Thyroid gland (tissue), 4 donors: ENCODE results near the gene UBP1. TPM values are rescaled to one million over a fixed set of nuclear protein-coding genes. Genes with fewer than 3 reads are reported as not detected.
"Not testable (repeated sequence)": the region's sequence is repeated elsewhere in the genome, so short reads cannot be mapped to it uniquely, and the experiment has no call there.

ENCODE experiments used
- DNase-seq, 2 donors: peaks; one replicate each; pipeline ENCODE4 v3.0.0-alpha.2; 2019
- H3K27ac ChIP-seq, 3 donors: fragments of 200-600 bp; sonication (generic); 1 replicate in 2 of 3; 2 replicates in 1 of 3; pipeline ENCODE4 v1.5.1; 2016 to 2019; ENCODE audit warnings: mild to moderate bottlenecking in 1 of 3, moderate library complexity in 1 of 3
- H3K27me3 ChIP-seq: fragments of 200-600 bp; sonication (generic); one replicate; pipeline ENCODE4 v1.5.1; 2019
- H3K36me3 ChIP-seq, 2 donors: fragments of 200-600 bp; sonication (generic); one replicate each; pipeline ENCODE4 v1.5.1; 2016 to 2019
- H3K4me1 ChIP-seq, 2 donors: fragments of 200-600 bp; sonication (generic); one replicate each; pipeline ENCODE4 v1.5.1; 2017 to 2019
- H3K4me3 ChIP-seq, 3 donors: fragments of 200-600 bp; sonication (generic); replicated peaks in 1 of 3; 1 replicate in 2 of 3; 2 replicates in 1 of 3; pipeline ENCODE4 v1.5.1; 2016; ENCODE audit warnings: mild to moderate bottlenecking in 1 of 3
- H3K9me3 ChIP-seq: fragments of 200-600 bp; sonication (generic); one replicate; pipeline ENCODE4 v1.5.1; 2017
- POLR2A ChIP-seq, 2 donors: fragments of 450-650 bp; IDR thresholded peaks; one replicate each; pipeline ENCODE4 v1.6.1; 2017; ENCODE audit warnings: antibody characterized with exemption in 2 of 2, mild to moderate bottlenecking in 2 of 2, moderate library complexity in 1 of 2
- WGBS, 2 donors: methylation state at CpG; one replicate each; pipeline ENCODE4 v1.1.5; 2017; 5-methylcytosine and 5-hydroxymethylcytosine counted together
- intact Hi-C: fragments of 100-400 bp; cut with DNase I; formaldehyde crosslinking; loops from one replicate; pipeline ENCODE4 v1.15.1; 2023
- total RNA-seq, 4 donors: library from RNA; depleted of rRNA; stranded (reverse); fragments of >200 nt; gene quantifications; one replicate each; pipeline ENCODE4 v1.2.3, GENCODE V29; 2016
- TF ChIP-seq, protein P1 (sequence below), 6 experiments: fragments of 200-600 bp in 3 of 6; fragments of 450-650 bp in 3 of 6; sonication (generic) in 3 of 6; IDR thresholded peaks; one replicate each; pipeline ENCODE4 v1.5.1; 2016 to 2019; ENCODE audit warnings: antibody characterized with exemption in 6 of 6, mild to moderate bottlenecking in 2 of 6, inconsistent platforms in 1 of 6, moderate library complexity in 1 of 6

UBP1 gene
- total RNA-seq, 4 donors from 2014 or later = 55.5 to 108 (median 65.6) TPM

DNA sequence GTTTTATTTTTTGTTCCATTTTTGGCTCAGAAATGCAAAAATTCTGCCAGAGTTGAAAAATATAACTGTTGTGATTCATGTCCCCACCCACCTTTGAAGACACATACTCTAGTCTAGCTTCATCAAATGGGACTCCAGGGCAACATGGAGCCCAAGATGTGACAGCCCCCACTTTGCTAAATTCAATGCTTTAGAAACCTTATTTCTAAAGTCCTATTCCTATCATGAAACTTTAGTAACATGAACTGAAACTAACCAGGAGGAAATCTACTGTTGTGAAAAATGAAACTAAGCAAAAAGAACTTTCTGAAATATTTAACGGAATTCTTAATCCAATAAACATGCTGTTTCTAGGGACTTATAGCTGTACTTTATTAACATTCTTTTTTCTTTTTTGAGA is 20.3 kb downstream of the UBP1 start:
- Histone ChIP-seq H3K27me3 (no peaks in the 10 kb centered on the region), H3K36me3 (peaks cover 2 to 9% of the 10 kb centered on the region in 2 donors), H3K4me1 (no peaks in the 10 kb centered on the region), H3K9me3 (no peaks in the 10 kb centered on the region), H3K4me3 (no peak overlapping the region), H3K27ac (no peak overlapping the region)
- intact Hi-C loops = no loop called here
- 89 to 94% methylated on average over 1 of the region's 1 CpG for WGBS, 2 donors
- TF ChIP-seq POLR2A (IDR thresholded peaks at IDR 0.05) = no peak
- TF ChIP-seq, protein P1, sequence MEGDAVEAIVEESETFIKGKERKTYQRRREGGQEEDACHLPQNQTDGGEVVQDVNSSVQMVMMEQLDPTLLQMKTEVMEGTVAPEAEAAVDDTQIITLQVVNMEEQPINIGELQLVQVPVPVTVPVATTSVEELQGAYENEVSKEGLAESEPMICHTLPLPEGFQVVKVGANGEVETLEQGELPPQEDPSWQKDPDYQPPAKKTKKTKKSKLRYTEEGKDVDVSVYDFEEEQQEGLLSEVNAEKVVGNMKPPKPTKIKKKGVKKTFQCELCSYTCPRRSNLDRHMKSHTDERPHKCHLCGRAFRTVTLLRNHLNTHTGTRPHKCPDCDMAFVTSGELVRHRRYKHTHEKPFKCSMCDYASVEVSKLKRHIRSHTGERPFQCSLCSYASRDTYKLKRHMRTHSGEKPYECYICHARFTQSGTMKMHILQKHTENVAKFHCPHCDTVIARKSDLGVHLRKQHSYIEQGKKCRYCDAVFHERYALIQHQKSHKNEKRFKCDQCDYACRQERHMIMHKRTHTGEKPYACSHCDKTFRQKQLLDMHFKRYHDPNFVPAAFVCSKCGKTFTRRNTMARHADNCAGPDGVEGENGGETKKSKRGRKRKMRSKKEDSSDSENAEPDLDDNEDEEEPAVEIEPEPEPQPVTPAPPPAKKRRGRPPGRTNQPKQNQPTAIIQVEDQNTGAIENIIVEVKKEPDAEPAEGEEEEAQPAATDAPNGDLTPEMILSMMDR (IDR thresholded peaks at IDR 0.05) = no peak
- no peak for DNase-seq

DNA sequence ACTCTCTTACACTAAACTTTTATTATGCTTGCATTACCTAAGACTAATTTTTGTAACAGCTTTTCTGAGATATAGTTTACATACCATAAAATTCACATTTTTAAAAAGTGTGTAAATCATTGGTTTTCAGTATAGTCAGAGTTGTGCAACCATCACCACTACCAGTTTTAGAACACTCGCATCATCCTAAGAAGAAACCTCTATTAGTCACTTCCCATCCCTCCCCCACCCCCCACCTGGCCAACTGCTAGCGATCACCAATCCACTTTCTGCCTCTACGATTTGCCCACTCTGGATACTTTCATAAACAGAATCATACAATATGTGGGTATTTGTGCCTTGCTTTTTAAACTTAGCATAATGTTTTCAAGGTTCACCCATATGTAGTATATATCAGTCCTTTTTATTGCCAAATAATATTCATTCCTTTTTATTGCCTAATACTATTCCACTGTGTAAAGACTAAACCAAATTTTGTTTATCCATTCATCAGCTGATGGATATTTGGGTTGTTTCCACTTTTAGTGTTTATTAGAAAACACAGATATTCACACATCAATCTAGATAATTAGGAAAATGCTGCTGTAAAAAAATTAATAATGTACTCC is 23.0 kb downstream of the UBP1 start:
- DNase-seq = no peak
- Histone ChIP-seq H3K36me3 (peaks cover 7 to 9% of the 10 kb centered on the region in 2 donors), H3K4me1 (no peaks in the 10 kb centered on the region), H3K27me3 (no peaks in the 10 kb centered on the region), H3K4me3 (no peak overlapping the region), H3K27ac (no peak overlapping the region), H3K9me3 (no peaks in the 10 kb centered on the region)
- intact Hi-C loops = no loop called here
- TF ChIP-seq, protein P1 (IDR thresholded peaks at IDR 0.05) = no peak
- TF ChIP-seq POLR2A (IDR thresholded peaks at IDR 0.05) = no peak
- WGBS, 2 donors = 86 to 96% methylated on average over 3 of the region's 3 CpGs

DNA sequence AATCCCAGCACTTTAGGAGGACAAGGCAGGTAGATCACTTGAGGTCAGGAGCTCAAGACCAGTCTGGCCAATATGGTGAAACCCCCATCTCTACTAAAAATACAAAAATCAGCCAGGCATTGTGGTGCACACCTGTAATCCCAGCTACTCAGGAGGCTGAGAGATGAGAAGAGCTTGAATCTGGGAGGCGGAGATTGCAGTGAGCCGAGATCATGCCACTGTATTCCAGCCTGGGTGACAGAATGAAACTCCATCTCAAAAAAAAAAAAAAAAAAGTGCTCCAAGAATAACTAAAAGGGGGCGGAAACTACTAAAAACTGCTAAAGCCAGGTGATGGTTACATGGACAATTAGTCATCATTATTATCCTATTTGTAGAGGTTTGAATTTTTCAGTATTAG is 29.4 kb downstream of the UBP1 start:
- H3K4me1 ChIP-seq, H3K27me3 ChIP-seq, H3K4me3 ChIP-seq, H3K9me3 ChIP-seq, H3K27ac ChIP-seq, intact Hi-C loops, DNase-seq: not testable (repeated sequence)
- H3K36me3 ChIP-seq = peaks cover 0 to 34% of the 10 kb centered on the region in 2 donors
- 97% methylated on average over 3 of the region's 3 CpGs for WGBS, 2 donors

DNA sequence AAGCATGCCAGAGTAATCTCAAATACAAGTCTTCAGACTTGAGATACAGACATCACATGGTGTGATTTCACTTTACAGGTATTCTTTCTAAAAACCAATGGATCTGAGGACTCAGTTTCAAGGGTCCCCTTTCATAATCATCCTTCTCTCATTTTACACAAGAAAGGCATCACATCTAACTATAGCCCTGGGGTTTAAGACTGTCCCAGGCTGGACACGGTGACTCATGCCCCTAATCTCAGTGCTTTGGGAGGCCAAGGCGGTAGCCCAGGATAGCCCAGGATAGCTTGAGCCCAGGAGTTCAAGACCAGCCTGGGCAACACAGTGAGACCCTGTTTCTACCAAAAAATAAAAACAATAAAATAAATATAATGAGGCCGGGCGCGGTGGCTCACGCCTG is 36.4 kb downstream of the UBP1 start:
- TF ChIP-seq, protein P1 (IDR thresholded peaks at IDR 0.05) = no peak
- no peak for TF ChIP-seq POLR2A (IDR thresholded peaks at IDR 0.05)
- no peak overlapping the region for H3K27ac ChIP-seq
- H3K4me1 ChIP-seq = no peaks in the 10 kb centered on the region
- 98% methylated on average over 6 of the region's 6 CpGs for WGBS, 2 donors
- intact Hi-C loops = no loop called here
- no peaks in the 10 kb centered on the region for H3K27me3 ChIP-seq
- DNase-seq = no peak
- H3K9me3 ChIP-seq = no peaks in the 10 kb centered on the region
- H3K36me3 ChIP-seq = peaks cover 10 to 49% of the 10 kb centered on the region in 2 donors
- no peak overlapping the region for H3K4me3 ChIP-seq

DNA sequence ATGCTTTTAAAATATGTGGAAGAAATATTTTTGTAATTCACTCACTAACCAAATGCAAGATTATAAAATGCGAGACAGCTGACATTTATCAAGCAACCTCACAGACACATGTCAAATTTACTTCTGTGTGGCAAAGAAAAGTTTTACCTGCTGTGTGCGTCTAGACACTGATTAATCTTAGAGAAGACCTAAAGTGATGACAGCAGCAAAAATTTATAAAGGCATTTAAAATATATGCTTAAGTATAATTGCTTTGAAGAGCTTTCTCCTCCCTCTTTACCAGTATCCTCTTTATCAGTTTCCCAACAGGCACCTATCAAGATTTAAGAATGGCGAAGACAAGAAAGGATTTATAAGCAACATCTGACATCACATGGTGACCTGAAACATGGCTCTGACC is 37.3 kb downstream of the UBP1 start:
- no peak for TF ChIP-seq POLR2A (IDR thresholded peaks at IDR 0.05)
- TF ChIP-seq, protein P1 (IDR thresholded peaks at IDR 0.05) = no peak
- Histone ChIP-seq H3K4me1 (no peaks in the 10 kb centered on the region), H3K4me3 (no peak overlapping the region), H3K36me3 (peaks cover 10 to 50% of the 10 kb centered on the region in 2 donors), H3K27me3 (no peaks in the 10 kb centered on the region), H3K9me3 (no peaks in the 10 kb centered on the region), H3K27ac (no peak overlapping the region)
- no peak for DNase-seq
- WGBS, 2 donors = 98 to 99% methylated on average over 3 of the region's 3 CpGs
- intact Hi-C loops = no loop called here
